ENCODE results near the gene GSTM2.
A peak's percentile ranks its signal among the peaks of the same experiment; 100 is the strongest.
"Not testable (repeated sequence)": the region's sequence is repeated elsewhere in the genome, so short reads cannot be mapped to it uniquely, and the experiment has no call there.

The GSTM2 gene

DNA sequence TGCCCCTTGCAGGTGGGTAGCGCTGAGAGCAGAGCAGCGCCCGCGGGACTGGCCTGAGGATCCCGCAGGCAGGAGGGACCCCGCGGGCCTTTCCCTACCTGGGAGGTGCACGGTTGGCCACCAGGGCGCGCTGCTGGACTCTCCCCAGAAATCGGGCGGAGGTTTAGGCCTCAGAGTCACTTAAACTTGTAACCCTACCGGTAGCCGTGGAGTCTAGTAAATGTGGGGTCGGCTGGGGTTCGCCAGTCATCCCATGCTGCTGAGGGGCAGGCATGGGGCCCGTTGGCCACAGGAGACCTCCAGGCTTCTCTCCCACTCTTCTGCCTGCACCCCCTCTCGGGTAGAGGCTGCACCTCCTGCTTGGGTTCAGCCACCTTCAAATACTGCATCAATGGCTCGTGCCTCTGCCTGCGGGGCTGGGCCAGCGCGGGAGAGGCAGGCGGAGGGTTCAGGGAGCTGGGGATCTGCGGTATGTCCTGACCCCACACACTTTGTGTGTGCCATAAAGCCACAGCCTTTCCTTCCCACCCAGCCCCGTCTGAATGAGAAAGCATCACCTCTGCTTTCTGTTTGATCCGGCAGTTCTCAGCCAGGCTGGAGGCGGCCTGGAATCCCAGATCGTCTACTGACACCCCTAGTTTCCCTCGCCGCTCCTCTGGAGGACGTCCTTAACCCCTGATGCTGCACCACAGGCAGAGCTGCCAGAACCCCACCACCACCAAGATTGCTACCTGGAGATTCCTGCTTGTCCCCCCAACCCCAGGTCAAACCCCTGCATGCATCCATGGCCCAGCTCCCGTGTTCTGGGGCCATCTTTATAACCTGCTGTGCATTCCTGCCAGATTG, 24.2 kb upstream of the GSTM2 start:
- peak; percentile 71 to 79 for DNase-seq (ENCODE audit: low read depth in 1 of 2, low spot score in 1 of 2)

DNA sequence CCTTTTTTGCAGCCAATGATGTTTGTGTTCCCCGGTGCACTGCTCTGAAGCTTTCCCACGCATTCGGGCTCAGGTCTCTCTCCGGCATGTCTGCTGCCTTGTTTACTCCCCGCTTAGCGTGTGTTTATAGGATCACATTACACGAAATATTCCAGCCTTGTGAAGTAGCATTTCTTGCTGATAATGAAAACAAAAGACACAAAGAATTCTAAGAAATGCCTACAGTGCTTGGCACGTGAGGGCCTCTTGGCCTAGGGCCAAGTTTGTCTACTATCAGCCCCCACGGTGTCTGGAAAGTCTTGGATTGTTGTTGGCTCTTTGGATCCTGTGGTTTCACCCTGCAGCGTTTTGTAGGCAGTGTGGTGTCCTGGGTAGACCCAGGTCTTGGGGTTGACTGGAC, 23.2 kb upstream of the GSTM2 start:
- no peak for DNase-seq (ENCODE audit: low read depth in 1 of 2, low spot score in 1 of 2)

DNA sequence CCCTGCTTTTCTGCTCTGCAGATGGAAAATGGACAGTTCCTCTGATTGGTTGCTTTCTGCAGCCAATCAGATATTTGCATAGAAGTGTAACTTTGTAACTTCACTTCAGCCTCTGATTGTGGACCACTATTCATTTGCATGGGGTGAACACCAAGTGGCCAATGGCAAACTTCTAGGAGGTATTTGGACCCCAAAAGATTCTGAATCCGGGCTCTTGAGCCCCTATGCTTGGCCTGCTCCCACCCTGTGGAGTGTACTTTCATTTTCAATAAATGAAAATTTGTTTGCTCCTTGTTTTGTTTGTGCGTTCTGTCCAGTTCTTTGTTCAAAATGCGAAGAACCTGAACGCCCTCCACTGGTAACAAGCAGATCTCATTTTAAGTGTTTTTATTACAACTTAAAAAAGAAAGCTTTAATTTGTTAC, 18.4 kb upstream of the GSTM2 start:
- DNase-seq (ENCODE audit: low read depth in 1 of 2, low spot score in 1 of 2): no peak

DNA sequence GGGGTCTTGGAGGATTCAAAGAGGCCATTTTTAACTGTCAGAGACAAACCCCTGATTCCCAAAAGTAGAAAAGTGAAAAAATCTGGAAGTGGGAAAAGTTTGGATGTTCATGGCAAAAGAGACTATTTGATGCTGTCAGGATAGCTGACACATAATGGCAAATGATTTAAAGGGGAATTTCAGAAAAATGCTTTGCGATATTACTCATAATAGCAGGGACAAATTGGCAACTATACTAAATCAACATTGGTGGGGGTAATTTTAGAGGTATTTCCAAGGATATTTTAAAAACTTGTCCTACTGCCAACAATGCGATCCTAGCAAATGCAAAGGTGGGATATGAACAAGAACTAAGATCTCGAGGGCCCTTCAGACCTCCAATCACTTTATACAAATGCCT, 17.2 kb upstream of the GSTM2 start:
- no peak for DNase-seq (ENCODE audit: low read depth in 1 of 2, low spot score in 1 of 2)

DNA sequence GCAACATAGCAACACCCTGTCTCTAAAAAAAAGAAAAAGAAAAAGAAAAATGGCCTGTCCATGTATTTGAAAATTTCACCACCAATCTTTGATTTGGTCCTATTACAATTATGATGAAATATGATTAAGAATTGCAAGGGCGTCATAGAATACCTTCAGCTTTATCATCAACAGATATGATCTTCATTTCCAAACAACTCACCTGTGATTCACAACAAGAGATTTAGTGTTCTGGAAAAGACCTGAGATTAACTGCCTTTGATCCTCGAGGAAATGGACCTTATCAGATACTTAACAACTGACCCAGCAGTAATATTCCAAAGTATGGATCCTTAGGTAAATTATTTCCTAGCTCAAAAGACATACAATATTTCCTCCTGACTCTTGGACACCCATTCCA, 15.5 kb upstream of the GSTM2 start:
- no peak for DNase-seq (ENCODE audit: low read depth in 1 of 2, low spot score in 1 of 2)

DNA sequence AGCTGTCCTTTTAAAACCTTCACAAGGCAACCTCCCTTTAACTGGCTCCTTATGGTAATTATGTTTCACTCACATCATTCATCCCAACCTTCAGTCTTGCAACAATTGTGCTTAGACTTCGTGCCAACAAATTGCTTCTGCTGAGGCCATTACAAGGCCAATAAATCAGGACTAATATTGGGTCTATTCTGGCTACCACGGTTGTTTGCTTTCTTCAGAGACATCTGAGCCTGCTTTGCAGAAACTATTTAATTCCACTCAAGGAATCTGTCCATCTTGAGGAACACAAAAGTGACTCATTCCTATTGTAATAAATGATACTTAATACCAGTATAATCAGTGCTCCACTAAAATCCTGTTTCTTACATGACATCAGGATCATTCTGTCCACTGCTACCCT, 14.6 kb upstream of the GSTM2 start:
- DNase-seq (ENCODE audit: low read depth in 1 of 2, low spot score in 1 of 2): no peak

DNA sequence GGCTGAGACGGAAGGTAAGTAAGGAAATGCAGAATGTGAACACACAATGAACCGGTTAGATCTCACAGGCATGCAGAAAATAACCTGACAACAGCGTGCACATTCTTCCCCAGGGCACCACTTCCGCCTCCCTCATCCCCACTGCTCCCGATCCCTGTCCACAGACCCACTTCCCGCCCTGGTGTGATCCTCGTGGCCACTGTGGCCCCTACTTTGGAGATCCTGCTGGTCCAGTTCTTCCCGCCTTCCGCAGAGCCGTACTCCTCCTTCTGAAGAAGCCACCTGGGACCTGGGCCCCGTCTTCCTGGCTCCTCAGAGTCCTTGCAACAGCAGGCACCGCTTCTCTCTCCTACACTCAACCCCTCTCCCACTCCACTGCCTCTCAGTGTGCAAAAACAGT, 13.3 kb upstream of the GSTM2 start:
- no peak for DNase-seq (ENCODE audit: low read depth in 1 of 2, low spot score in 1 of 2)

DNA sequence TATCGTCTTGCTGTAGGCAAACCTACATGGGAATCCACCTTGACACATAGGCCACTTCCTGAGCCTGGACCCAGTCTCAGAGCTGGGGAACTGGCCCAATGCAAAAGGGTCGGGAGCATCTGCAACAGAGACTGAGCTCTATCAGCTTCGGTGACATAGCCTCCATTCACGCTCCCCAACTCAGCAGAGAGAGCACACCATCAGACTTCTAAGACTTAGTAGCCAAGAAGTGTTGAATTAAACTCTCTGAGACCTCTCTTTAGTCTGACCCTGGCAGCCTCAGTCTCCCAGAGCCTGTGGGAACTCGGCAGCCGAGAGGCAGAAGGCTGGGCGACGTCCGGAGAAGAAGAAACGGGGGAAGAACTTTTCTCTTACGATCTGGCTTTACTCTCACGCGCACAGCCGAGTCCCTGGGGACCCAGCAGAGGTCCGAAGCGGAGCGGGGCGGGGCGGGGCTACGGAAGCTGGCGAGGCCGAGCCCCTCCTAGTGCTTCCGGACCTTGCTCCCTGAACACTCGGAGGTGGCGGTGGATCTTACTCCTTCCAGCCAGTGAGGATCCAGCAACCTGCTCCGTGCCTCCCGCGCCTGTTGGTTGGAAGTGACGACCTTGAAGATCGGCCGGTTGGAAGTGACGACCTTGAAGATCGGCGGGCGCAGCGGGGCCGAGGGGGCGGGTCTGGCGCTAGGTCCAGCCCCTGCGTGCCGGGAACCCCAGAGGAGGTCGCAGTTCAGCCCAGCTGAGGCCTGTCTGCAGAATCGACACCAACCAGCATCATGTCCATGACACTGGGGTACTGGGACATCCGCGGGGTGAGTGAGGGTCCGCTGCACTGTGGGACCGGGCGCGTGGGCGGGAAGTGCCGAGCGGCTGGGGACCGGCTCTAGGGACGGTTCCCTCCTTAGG, 12.0 kb upstream of the GSTM2 start, which contains the start of gene GSTM4:
TSS of gene GSTM4 (plus strand) at position 485 of the 905 bp plus-strand sequence. CDS start at position 776, 291 bp downstream.
- peak; percentile 25 to 48 for DNase-seq (ENCODE audit: low read depth in 1 of 2, low spot score in 1 of 2)

DNA sequence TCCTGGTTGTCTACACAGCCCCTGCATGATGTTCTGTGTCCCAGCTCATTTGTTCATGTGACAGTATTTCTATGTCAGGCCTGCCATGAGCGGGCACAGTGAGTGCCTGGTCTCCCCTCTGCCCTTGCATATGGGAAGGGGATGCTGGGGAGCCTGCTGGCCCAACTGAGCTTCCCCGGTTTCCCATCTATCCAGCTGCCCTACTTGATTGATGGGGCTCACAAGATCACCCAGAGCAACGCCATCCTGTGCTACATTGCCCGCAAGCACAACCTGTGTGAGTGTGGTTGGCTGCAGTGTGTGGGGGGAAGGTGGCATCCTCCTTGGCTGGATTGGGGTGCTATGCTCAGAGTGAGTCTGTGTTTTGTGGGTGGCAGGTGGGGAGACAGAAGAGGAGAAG, 10.5 kb upstream of the GSTM2 start:
- no peak for DNase-seq (ENCODE audit: low read depth in 1 of 2, low spot score in 1 of 2)

DNA sequence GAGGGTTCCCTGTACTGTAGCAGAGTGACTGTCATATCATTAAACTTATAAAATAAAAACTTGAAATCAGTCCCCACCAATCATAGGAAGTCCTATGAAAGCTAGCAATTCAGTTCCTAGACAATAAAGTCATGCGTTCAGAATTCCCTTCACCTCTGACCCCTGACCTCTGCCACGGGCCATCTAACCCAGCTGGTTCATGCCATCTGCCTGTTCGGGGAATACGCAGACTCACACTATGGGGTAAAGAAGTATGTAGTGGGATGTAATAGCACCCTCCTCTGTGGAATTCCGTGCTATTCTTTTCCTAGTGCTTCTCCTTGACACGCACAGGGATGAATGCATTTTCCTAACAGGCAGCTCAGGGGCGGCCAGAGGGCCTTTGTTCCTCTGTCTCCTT, 9.9 kb upstream of the GSTM2 start:
- no peak for DNase-seq (ENCODE audit: low read depth in 1 of 2, low spot score in 1 of 2)

DNA sequence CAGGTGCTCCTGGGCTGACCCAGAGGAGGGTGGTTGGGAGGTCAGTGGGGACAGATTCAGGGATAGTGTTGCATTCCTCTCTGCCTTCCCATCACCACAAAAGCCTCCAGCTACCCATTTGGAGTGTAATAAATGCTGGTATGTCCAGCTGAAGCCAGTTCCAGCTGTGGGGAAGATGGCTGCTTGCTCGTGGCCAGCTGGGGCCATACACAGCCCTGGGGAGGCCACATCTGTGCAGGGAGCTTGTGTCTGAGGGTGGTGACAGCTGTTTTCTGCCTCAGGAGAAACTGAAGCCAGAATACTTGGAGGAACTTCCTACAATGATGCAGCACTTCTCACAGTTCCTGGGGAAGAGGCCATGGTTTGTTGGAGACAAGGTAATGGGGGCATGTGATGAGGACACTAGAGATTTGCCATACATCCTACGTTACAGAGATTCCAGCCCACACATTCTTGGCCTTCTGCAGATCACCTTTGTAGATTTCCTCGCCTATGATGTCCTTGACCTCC, 9.3 kb upstream of the GSTM2 start:
- DNase-seq (ENCODE audit: low read depth in 1 of 2, low spot score in 1 of 2): no peak

DNA sequence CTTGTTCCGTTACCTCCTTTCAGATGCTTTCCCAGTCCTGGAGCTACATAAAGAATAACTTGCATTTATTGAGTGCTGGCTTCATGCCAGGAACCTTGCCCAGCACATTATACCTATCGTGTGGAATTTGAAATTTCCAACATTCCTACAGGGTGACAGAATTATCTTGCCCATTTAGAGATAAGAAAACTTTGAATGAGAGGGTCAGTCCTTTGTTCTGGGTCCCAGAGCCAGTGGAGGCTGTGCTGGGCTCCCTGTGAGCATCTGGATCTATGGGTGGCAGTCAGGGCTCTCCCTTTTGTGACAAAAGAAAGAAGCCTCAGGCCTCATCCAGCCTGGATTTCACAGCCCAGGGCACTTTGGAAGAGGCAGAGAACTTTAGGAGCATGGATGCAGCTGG, 8.7 kb upstream of the GSTM2 start:
- no peak for DNase-seq (ENCODE audit: low read depth in 1 of 2, low spot score in 1 of 2)

DNA sequence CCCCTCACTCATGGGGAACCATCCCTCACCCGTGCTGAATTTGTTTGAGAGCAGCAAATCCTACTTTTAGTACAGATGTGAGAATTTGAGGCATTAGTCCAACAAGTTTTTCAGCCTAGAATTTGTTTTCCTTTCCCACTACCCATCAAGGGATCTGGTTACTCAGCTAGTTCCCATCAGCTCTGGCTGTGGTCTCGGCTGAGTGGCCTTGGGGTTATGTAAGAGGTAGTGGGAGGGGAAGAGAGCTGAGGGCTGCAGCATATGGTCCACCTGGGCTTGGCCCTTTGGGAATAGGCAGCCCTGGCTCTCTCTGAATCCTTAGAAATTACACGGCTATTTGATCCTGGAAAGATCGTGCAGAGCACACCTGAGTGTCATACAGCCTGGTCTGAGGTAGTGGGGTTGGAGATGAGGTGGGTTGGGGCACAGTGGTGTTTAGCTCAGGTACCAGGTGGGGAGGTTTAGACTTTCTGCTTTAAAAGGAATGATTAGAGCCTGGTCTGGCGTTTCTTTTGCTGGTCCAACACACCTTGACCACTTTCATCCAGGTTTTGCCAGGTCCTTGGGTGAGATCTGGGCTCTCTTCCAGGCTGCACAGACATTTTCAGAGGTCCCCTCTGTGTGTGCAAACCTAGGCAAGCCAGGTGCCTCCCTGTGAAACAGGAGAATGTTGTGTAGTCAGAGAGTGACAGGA, 7.7 kb upstream of the GSTM2 start:
- no peak for DNase-seq (ENCODE audit: low read depth in 1 of 2, low spot score in 1 of 2)

DNA sequence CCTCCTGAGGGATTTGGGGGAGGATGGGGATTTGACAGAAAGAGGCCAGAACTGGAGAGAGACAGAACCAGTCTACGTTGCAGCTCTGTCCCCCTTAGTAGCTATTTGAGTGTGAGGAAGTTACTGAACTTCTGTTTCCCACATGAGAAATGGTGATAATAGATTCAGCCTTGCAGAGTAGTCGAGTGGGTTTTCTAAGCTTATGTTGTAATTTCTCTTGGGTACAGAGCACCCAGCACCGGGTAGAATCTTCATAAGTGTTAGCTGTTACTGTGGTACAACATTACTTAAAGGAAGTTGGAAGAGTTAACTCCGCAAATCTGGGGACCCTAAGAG, 7.2 kb upstream of the GSTM2 start:
- DNase-seq (ENCODE audit: low read depth in 1 of 2, low spot score in 1 of 2): not testable (repeated sequence)

DNA sequence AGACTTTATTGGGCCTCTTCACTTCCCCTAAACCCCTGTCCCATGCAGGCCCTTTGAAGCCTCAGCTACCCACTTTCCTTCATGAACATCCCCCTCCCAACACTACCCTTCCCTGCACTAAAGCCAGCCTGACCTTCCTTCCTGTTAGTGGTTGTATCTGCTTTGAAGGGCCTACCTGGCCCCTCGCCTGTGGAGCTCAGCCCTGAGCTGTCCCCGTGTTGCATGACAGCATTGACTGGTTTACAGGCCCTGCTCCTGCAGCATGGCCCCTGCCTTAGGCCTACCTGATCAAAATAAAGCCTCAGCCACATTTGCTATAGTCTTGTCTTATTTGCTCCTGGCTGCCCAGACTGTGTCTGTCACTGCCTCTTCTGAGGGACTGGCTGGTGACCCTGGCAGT, 6.5 kb upstream of the GSTM2 start:
- DNase-seq (ENCODE audit: low read depth in 1 of 2, low spot score in 1 of 2): no peak

DNA sequence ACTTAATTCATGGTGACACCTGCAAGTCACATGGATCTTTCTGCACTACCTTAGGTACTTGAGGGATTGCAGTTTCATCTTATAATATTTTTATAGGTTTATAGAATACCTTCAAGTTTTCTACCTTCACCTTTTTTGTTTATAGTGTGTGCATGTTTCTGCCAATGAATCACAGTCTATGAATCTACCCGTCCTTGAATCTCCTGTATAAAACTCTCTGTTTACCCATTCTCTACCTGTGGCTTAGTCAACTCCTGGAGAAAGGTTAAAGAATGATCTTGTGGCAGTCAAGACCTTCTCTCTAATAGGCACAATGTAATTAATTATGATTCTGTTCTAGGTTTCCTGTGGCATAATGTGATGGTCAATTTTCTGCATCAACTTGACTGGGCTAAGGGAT, 3.2 kb upstream of the GSTM2 start:
- DNase-seq (ENCODE audit: low read depth in 1 of 2, low spot score in 1 of 2): no peak

DNA sequence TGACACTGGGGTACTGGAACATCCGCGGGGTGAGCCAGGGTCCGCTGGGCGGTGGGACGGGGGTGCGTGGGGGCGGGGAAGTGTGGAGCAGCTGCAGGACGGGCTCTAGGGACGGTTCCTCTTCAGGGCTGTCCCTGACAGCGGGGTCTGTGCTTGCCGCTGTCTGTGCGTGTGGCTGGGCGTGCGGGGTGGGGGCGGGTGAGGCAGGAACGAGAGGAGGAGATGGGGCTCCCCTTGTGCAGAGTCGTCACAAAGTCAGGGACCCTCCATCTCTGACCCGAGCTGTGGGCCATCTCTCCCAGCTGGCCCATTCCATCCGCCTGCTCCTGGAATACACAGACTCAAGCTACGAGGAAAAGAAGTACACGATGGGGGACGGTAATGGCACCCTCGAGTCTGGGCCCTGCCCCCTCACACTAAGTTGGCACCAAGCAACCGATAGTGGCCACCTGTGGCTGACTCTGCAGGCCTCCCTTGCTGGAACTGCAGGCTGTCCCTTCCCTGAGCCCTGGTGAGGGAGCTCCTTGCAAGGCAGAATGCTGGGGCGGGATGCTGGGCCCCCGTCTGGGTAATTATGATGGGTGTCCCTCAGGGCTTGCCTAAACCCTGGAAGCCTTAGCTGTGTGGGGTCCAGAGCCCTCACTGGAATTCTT, 392 bp downstream of the GSTM2 start:
- no peak for DNase-seq (ENCODE audit: low read depth in 1 of 2, low spot score in 1 of 2)

DNA sequence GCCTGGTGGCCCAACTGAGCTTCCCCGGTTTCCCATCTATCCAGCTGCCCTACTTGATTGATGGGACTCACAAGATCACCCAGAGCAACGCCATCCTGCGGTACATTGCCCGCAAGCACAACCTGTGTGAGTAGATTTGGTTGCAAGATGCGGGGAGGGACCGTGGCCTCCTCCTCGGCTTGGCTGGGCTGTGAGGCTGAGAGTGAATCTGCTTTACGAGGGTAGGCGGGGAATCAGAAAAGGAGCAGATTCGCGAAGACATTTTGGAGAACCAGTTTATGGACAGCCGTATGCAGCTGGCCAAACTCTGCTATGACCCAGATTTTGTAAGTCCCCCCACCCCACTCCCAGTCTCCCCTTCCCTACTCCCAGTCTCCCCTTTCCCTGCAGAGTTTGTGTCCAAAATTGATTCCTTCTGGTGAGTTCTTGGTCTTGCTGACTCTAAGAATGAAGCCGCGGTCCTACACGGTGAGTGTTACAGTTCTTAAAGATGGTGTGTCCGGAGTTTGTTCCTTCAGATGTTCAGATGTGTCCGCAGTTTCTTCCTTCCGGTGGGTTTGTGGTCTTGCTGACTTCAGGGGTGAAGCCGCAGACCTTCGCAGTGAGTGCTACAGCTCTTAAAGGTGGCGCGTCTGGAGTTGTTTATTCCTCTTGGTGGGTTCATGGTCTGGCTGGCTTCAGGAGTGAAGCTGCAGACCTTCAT, 1.5 kb downstream of the GSTM2 start:
- no peak for DNase-seq (ENCODE audit: low read depth in 1 of 2, low spot score in 1 of 2)

DNA sequence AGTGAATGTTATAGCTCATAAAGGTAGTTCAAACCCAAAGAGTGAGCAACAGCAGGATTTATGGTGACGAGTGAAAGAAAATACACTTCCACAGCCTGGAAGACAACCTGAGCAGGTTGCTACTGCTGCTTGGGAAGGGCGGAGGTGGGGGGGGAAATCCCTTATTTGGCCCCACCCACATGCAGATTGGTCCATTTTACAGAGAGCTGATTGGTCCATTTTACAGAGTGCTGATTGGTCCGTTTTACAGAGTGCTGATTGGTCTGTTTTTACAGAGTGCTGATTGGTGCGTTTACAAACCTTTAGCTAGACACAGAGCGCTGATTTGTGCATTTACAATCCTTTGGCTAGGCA, 2.1 kb downstream of the GSTM2 start:
- DNase-seq (ENCODE audit: low read depth in 1 of 2, low spot score in 1 of 2): not testable (repeated sequence)

DNA sequence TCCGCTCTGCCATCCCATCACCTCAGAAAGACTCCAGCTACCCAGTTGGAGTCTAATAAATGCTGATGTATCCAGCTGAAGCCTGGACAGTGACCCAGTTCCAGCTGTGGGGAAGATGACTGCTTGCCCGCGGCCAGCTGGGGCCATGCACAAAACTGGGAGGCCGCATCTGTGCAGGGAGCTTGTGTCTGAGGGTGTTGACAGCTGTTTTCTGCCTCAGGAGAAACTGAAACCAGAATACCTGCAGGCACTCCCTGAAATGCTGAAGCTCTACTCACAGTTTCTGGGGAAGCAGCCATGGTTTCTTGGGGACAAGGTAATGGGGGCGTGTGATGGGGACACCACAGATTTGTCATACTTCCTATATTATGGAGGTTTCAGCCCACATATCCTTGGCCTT, 3.2 kb downstream of the GSTM2 start:
- no peak for DNase-seq (ENCODE audit: low read depth in 1 of 2, low spot score in 1 of 2)

All from stimulated activated CD4-positive, alpha-beta T cell treated with anti-CD3 and anti-CD28 coated beads, Interleukin-15, amount 100 ng/mL, for 1 hour (primary cell).